ENCODE data around the gene SLC26A8. TPM values are rescaled to one million over a fixed set of nuclear protein-coding genes. Genes with fewer than 3 reads are reported as not detected.
A peak's percentile ranks its signal among the peaks of the same experiment; 100 is the strongest.

SLC26A8 gene
- total RNA-seq, 1 experiment from 2014 or later: not detected

- no peaks in the 10 kb centered on the region for H3K9me2 ChIP-seq (ENCODE audit: insufficient read depth)
- BruUV-seq (replicated peaks): no TSS peak
- no peaks in the 10 kb centered on the region for H3K9me3 ChIP-seq (ENCODE audit: insufficient read depth, low read depth)
- H2AFZ ChIP-seq: no peak overlapping the region
- peaks cover 4% of the 10 kb centered on the region; the same call in 1 of the 2 replicates for H3F3A ChIP-seq (ENCODE audit: insufficient read depth, low read depth)
- no peak overlapping the region for H3K4me3 ChIP-seq
- no peak for TF ChIP-seq EZH2 (IDR thresholded peaks at IDR 0.05; ENCODE audit: low read depth)
- TF ChIP-seq CTCF (conservative IDR thresholded peaks at IDR 0.05): no peak
- no peak overlapping the region for H3K27ac ChIP-seq
- ChIA-PET POLR2A (ENCODE audit: unreplicated experiment) (interaction anchor here (0.5 kb wide), 1 partner anchor 481 kb away, joined by 3 read pairs; no protein-coding TSS in a partner anchor), CTCF (interaction anchor here (0.9 kb wide), 1 partner anchor 24 kb away, joined by 6 read pairs; no protein-coding TSS in a partner anchor)
- peaks cover 100% of the 10 kb centered on the region for H3K79me2 ChIP-seq (ENCODE audit: low read depth)
- no peaks in the 10 kb centered on the region for H3K27me3 ChIP-seq (ENCODE audit: insufficient read depth, low read depth)
- no peak overlapping the region for H3K4me2 ChIP-seq
- no peaks in the 10 kb centered on the region; the same call in 1 of the 2 replicates for H3K36me3 ChIP-seq (ENCODE audit: low read depth)
- no peak for DNase-seq
- intact Hi-C loops (cut with micrococcal nuclease; ENCODE audit: unreplicated experiment): no loop called here
- peaks cover 36% of the 10 kb centered on the region for H4K20me1 ChIP-seq (ENCODE audit: insufficient read depth)
- peaks cover 8% of the 10 kb centered on the region; the same call in 1 of the 2 replicates for H3K4me1 ChIP-seq (replicated peaks; ENCODE audit: insufficient read depth)
These were observed 13.9 kb upstream of the SLC26A8 start for GRCh38 chr6:36038120-36038876.

- Histone ChIP-seq H3K9me3 (ENCODE audit: insufficient read depth, low read depth) (no peaks in the 10 kb centered on the region), H3K36me3 (ENCODE audit: low read depth) (peaks cover 4% of the 10 kb centered on the region; the same call in 1 of the 2 replicates), H3K27me3 (ENCODE audit: insufficient read depth, low read depth) (no peaks in the 10 kb centered on the region), H3K9me2 (ENCODE audit: insufficient read depth) (no peaks in the 10 kb centered on the region), H3K4me3 (no peak overlapping the region), H3K4me1 (replicated peaks; ENCODE audit: insufficient read depth) (peaks cover 10% of the 10 kb centered on the region), H4K20me1 (ENCODE audit: insufficient read depth) (peaks cover 33% of the 10 kb centered on the region), H3K4me2 (no peak overlapping the region), H2AFZ (no peak overlapping the region), H3F3A (ENCODE audit: insufficient read depth, low read depth) (peaks cover under 1% of the 10 kb centered on the region; the same call in 1 of the 2 replicates), H3K27ac (no peak overlapping the region), H3K79me2 (ENCODE audit: low read depth) (peaks cover 100% of the 10 kb centered on the region)
- intact Hi-C loops (cut with micrococcal nuclease; ENCODE audit: unreplicated experiment): no loop called here
- no TSS peak for BruUV-seq (replicated peaks)
- no peak for DNase-seq
- TF ChIP-seq EZH2 (IDR thresholded peaks at IDR 0.05; ENCODE audit: low read depth) (no peak), CTCF (conservative IDR thresholded peaks at IDR 0.05) (no peak)
- ChIA-PET POLR2A (ENCODE audit: unreplicated experiment) (no interaction called here), CTCF (interaction anchor here (0.6 kb wide), 1 partner anchor 193 kb away, joined by 3 read pairs; no protein-coding TSS in a partner anchor)
These were observed 10.8 kb upstream of the SLC26A8 start for GRCh38 chr6:36035225-36035624.

- H3K79me2 ChIP-seq (ENCODE audit: low read depth): peaks cover 100% of the 10 kb centered on the region
- no peaks in the 10 kb centered on the region for H3K9me3 ChIP-seq (ENCODE audit: insufficient read depth, low read depth)
- POLR2A ChIA-PET (ENCODE audit: unreplicated experiment): no interaction called here
- no peaks in the 10 kb centered on the region for H3K9me2 ChIP-seq (ENCODE audit: insufficient read depth)
- peaks cover 4% of the 10 kb centered on the region; the same call in 1 of the 2 replicates for H3K36me3 ChIP-seq (ENCODE audit: low read depth)
- no peaks in the 10 kb centered on the region for H3K27me3 ChIP-seq (ENCODE audit: insufficient read depth, low read depth)
- H3K4me2 ChIP-seq: 0 out of 2 replicates have a peak overlapping the region, but pooled peaks have one; percentile 22
- H3K4me1 ChIP-seq (replicated peaks; ENCODE audit: insufficient read depth): peaks cover 17% of the 10 kb centered on the region
- H4K20me1 ChIP-seq (ENCODE audit: insufficient read depth): peaks cover 29% of the 10 kb centered on the region
- intact Hi-C loops (cut with micrococcal nuclease; ENCODE audit: unreplicated experiment): no loop called here
- H3K4me3 ChIP-seq: no peak overlapping the region
- no peak overlapping the region for H2AFZ ChIP-seq
- H3K27ac ChIP-seq: no peak overlapping the region
- TF ChIP-seq CTCF (conservative IDR thresholded peaks at IDR 0.05) (no peak), EZH2 (IDR thresholded peaks at IDR 0.05; ENCODE audit: low read depth) (no peak)
- DNase-seq: no peak
- BruUV-seq (replicated peaks): no TSS peak
- CTCF ChIA-PET: no interaction called here
- H3F3A ChIP-seq (ENCODE audit: insufficient read depth, low read depth): no peaks in the 10 kb centered on the region; the same call in 1 of the 2 replicates
These were observed 10.0 kb upstream of the SLC26A8 start for GRCh38 chr6:36034441-36034840.
